GM12873 (cell line): ENCODE data around the gene PRADC1.

Experiments used
- TF ChIP-seq, protein P1 (sequence below): IDR thresholded peaks from 2 replicates; pipeline ENCODE4 v1.5.1; 2012; ENCODE audit warnings: low read depth, mild to moderate bottlenecking, moderate library complexity, low read length, control low read depth; ENCODE audit not compliant: insufficient read depth; ENCODE audit errors: missing control alignments

PRADC1 gene

DNA sequence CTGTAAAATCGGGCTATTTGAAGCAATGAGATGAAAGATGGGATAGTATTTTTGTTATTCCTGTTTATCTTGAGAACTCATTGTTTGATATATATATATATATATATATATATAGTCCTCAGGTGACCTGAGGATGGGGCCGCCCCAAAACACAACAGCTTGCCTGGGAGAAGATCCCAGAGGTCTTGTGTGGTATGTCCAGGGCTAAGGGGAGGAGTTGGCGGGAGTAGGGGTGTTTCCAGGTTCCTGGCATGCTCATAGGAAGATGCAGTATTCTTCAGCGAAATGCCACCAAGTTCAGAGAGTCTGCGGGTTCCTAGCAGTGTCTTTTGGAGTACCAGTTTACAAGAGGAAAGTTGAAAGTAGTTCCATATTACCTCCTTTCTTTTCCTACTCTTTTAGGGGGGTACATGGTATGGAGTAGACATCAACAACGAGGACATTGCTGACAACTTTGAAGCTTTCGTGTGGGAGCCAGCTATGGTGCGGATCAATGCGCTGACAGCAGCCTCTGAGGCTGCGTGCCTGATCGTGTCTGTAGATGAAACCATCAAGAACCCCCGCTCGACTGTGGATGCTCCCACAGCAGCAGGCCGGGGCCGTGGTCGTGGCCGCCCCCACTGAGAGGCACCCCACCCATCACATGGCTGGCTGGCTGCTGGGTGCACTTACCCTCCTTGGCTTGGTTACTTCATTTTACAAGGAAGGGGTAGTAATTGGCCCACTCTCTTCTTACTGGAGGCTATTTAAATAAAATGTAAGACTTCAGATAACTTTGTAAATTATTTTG lies 19.4 kb upstream of the PRADC1 start:
- TF ChIP-seq, protein P1, sequence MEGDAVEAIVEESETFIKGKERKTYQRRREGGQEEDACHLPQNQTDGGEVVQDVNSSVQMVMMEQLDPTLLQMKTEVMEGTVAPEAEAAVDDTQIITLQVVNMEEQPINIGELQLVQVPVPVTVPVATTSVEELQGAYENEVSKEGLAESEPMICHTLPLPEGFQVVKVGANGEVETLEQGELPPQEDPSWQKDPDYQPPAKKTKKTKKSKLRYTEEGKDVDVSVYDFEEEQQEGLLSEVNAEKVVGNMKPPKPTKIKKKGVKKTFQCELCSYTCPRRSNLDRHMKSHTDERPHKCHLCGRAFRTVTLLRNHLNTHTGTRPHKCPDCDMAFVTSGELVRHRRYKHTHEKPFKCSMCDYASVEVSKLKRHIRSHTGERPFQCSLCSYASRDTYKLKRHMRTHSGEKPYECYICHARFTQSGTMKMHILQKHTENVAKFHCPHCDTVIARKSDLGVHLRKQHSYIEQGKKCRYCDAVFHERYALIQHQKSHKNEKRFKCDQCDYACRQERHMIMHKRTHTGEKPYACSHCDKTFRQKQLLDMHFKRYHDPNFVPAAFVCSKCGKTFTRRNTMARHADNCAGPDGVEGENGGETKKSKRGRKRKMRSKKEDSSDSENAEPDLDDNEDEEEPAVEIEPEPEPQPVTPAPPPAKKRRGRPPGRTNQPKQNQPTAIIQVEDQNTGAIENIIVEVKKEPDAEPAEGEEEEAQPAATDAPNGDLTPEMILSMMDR = no peak

DNA sequence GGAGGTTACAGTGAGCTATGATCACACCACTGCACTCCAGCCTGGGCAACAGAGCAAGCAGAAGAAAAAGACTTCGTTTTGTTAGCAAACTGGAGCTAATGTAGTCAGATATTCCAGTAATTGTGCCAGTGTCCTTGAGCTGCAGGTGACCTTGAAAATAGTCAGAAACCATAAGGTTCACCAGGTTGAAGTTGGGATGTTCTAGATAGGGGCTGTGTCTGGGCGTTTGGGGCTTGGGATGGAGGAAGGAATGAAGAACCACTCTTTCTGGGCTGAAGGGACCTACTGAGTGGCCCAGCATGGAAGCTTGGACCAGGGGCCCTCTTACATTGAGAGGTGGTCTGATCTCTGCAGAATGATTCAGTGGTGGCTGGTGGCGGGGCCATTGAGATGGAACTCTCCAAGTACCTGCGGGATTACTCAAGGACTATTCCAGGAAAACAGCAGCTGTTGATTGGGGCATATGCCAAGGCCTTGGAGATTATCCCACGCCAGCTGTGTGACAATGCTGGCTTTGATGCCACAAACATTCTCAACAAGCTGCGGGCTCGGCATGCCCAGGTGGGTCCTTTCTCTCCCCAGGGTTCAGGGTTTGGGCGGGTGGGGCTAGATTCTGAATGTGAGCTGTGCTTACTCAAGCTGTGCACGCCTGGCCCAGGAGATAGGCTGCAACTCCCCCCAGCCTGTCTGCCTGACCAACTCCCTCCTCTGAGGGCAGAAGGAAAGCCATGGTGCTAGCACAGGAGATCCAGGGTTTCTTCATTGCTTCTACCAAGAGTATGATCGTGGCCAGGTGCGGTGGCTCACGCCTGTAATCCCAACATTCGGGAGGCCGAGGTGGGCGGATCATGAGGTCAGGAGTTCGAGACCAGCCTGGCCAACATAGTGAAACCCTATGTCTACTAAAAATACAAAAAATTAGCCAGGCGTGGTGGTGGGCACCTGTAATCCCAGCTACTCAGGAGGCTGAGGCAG lies 18.1 kb upstream of the PRADC1 start:
- TF ChIP-seq, protein P1 = no peak

DNA sequence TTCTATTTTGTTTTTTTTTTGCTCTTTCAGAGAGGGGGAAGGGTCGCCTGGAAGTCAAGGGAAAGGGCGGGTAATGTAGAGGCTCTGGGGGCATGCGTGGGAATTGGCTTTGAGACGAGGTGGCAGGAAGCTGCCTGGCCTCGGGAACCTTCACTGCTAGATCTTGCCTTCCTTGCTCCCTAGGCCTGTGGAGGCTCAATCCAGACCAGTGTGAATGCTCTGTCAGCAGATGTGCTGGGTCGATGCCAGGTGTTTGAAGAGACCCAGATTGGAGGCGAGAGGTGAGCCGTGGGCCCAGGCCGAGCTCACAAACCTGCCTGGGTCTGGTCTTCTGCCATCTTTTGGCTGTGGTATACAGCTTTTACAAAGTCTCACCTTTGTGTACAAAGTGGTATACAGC lies 16.6 kb upstream of the PRADC1 start:
- TF ChIP-seq, protein P1 = no peak

DNA sequence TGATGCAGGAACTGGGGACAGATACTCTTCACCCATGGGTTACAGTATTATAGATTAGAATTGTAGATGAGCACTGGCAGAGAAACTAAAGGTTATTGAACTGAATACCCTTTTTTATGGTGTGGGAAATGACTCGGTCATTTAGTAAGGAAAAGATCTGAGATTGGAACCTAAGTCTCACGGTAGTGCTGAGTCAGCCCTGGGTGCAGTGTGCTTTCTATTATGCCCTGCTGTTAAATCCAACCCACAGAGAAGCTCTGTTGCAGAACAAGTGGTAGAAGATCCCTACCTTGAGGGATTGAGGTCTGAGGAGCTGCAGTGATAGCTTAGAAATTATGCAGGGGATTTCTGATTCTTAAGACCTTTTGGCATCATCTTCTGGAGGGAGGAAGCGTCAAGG lies 13.8 kb upstream of the PRADC1 start:
- TF ChIP-seq, protein P1 = no peak

DNA sequence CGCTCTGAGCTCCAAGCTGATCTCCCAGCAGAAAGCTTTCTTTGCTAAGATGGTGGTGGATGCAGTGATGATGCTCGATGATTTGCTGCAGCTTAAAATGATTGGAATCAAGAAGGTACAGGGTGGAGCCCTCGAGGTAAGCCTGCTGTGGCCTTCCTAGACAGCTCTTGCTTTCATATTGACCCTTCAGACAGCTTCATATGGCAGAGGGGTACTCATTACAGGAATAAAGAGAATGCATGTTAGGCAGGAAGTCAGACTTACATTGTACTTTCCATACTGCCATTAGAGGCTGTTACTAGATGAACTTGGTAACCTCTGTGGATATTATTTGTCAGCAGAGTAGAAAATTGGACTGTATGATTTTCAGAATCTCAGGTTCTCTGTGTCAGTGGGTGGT lies 11.5 kb upstream of the PRADC1 start:
- TF ChIP-seq, protein P1 = no peak

DNA sequence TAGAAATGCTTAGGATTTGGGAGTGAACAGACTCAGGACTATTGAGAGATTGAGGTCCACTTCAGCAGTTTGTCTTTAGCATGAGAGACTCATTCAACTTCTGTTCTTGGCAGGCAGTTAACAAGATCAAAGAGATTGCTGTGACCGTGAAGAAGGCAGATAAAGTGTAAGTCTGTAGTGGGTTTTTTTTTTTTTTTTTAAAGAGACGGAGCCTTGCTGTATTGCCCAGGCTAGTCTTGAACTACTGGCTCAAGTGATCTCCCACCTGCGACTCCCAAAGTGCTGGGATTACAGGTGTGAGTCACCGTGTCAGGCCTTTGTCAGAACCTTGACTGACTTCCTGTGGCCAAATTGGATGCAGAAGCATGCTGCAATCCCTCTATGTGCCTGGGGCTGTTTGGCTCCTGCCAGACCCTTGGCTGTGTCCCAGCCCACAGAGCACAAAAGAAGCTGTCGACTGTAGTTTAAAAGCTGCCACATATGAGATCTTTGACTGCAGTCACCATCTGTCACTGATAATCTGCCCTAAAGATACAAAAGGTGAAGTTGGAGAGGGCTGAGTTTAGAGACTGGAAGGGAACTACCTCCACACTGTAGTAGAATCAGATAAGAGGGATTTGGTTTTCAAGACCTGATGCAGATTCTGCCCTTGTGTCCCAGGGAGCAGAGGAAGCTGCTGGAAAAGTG lies 11.0 kb upstream of the PRADC1 start:
- TF ChIP-seq, protein P1 = no peak
